Trophoblast cell (in vitro differentiated cells and primary cell): Measurements from ENCODE around the gene USP13.

Experiments used
- DNase-seq, 2 donors: peaks; one replicate each; pipeline ENCODE4 v3.0.0-alpha.2; 2016
- H2AFZ ChIP-seq: 2 replicates; pipeline ENCODE4 v1.6.1; 2013; ENCODE audit warnings: low read length, moderate library complexity, mild to moderate bottlenecking; ENCODE audit not compliant: insufficient read depth, poor library complexity
- H2AK5ac ChIP-seq: 2 replicates; pipeline ENCODE4 v1.6.1; 2013; ENCODE audit warnings: mild to moderate bottlenecking, low read length
- H2BK120ac ChIP-seq: 2 replicates; pipeline ENCODE4 v1.6.1; 2013; ENCODE audit warnings: low read length, mild to moderate bottlenecking, moderate library complexity; ENCODE audit not compliant: insufficient read depth, poor library complexity
- H2BK12ac ChIP-seq: 2 replicates; pipeline ENCODE4 v1.6.1; 2013; ENCODE audit warnings: mild to moderate bottlenecking, low read length, moderate library complexity
- H2BK5ac ChIP-seq: 2 replicates; pipeline ENCODE4 v1.6.1; 2013; ENCODE audit warnings: low read length, low read depth, moderate library complexity, mild to moderate bottlenecking; ENCODE audit not compliant: poor library complexity
- H3K14ac ChIP-seq: 2 replicates; pipeline ENCODE4 v1.6.1; 2013; ENCODE audit warnings: mild to moderate bottlenecking, low read length
- H3K18ac ChIP-seq: 2 replicates; pipeline ENCODE4 v1.6.1; 2013; ENCODE audit warnings: mild to moderate bottlenecking, low read length
- H3K23ac ChIP-seq: 2 replicates; pipeline ENCODE4 v1.6.1; 2013; ENCODE audit warnings: low read length
- H3K27ac ChIP-seq: 2 replicates; pipeline ENCODE4 v1.5.1; 2013; ENCODE audit warnings: low read depth, mild to moderate bottlenecking, inconsistent platforms, low read length, moderate library complexity
- H3K27me3 ChIP-seq: 2 replicates; pipeline ENCODE4 v1.6.1; 2013; ENCODE audit warnings: inconsistent platforms, mild to moderate bottlenecking, low read length, moderate library complexity; ENCODE audit not compliant: insufficient read depth
- H3K36me3 ChIP-seq, 2 experiments: 1 replicate in 1 of 2; 2 replicates in 1 of 2; pipeline ENCODE4 v1.6.1; 2013; ENCODE audit warnings: low read length in 2 of 2, mild to moderate bottlenecking in 2 of 2, moderate library complexity in 1 of 2; ENCODE audit not compliant: insufficient read depth in 2 of 2, control insufficient read depth in 1 of 2
- H3K4ac ChIP-seq: 2 replicates; pipeline ENCODE4 v1.6.1; 2013; ENCODE audit warnings: low read depth, mild to moderate bottlenecking, low read length, moderate library complexity
- H3K4me1 ChIP-seq, 2 experiments: 1 replicate in 1 of 2; 2 replicates in 1 of 2; pipeline ENCODE4 v1.6.1; 2013; ENCODE audit warnings: low read length in 2 of 2, mild to moderate bottlenecking in 2 of 2, moderate library complexity in 1 of 2; ENCODE audit not compliant: insufficient read depth in 2 of 2, control insufficient read depth in 1 of 2
- H3K4me2 ChIP-seq: 2 replicates; pipeline ENCODE4 v1.6.1; 2013; ENCODE audit warnings: inconsistent platforms, mild to moderate bottlenecking, low read length, moderate library complexity
- H3K4me3 ChIP-seq: 2 replicates; pipeline ENCODE4 v1.5.1; 2013; ENCODE audit warnings: mild to moderate bottlenecking, low read depth, low read length, inconsistent platforms
- H3K79me1 ChIP-seq: one replicate; pipeline ENCODE4 v1.6.1; 2013; ENCODE audit warnings: low read length
- H3K79me2 ChIP-seq: 2 replicates; pipeline ENCODE4 v1.6.1; 2013; ENCODE audit warnings: low read length, mild to moderate bottlenecking; ENCODE audit not compliant: control insufficient read depth, insufficient read depth, poor library complexity
- H3K9ac ChIP-seq: 2 replicates; pipeline ENCODE4 v1.6.1; 2013; ENCODE audit warnings: mild to moderate bottlenecking, low read length
- H3K9me3 ChIP-seq: 2 replicates; pipeline ENCODE4 v1.6.1; 2013; ENCODE audit warnings: low read depth, mild to moderate bottlenecking, control low read depth, inconsistent platforms, low read length; ENCODE audit not compliant: insufficient read depth
- H4K12ac ChIP-seq: 2 replicates; pipeline ENCODE4 v1.6.1; 2013; ENCODE audit warnings: low read depth, mild to moderate bottlenecking, low read length, moderate library complexity
- H4K8ac ChIP-seq: 2 replicates; pipeline ENCODE4 v1.6.1; 2013; ENCODE audit warnings: low read depth, mild to moderate bottlenecking, low read length, moderate library complexity
- H4K91ac ChIP-seq: one replicate; pipeline ENCODE4 v1.6.1; 2013; ENCODE audit warnings: low read depth, mild to moderate bottlenecking, low read length, moderate library complexity
- WGBS: extraction: QIAGEN DNeasy Blood & Tissue Kit; methylation state at CpG from one replicate; pipeline ENCODE4 v1.1.7; 2013; ENCODE audit warnings: missing lambda C conversion rate; ENCODE audit not compliant: insufficient read length, insufficient coverage; ENCODE audit errors: extremely low coverage; 5-methylcytosine and 5-hydroxymethylcytosine counted together

USP13 gene

DNA sequence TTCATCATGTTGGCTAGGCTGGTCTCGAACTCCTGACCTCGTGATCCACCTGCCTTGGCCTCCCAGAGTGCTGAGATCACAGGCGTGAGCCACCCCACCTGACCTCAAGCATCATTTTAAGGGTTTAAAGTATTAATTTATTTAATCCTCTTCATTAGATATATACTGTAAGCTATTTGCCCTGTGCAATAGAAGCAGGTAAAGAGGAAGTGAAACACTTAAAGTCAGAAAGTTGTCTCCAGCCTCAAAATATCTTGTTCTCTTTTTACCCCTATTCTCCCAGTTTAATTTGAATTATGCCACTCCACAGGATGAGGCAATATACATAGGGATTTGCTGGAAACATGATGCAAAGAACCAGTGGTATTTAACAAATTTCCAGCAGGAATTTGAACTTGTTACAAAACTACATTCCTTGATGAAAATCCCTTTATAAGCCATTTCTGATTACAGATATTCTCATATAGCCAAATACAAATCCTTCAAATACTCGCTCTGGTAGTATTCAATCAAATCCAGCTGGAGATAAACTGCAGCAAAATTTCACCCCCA lies 46.2 kb upstream of the USP13 start:
- no peak overlapping the region for H2AFZ ChIP-seq

DNA sequence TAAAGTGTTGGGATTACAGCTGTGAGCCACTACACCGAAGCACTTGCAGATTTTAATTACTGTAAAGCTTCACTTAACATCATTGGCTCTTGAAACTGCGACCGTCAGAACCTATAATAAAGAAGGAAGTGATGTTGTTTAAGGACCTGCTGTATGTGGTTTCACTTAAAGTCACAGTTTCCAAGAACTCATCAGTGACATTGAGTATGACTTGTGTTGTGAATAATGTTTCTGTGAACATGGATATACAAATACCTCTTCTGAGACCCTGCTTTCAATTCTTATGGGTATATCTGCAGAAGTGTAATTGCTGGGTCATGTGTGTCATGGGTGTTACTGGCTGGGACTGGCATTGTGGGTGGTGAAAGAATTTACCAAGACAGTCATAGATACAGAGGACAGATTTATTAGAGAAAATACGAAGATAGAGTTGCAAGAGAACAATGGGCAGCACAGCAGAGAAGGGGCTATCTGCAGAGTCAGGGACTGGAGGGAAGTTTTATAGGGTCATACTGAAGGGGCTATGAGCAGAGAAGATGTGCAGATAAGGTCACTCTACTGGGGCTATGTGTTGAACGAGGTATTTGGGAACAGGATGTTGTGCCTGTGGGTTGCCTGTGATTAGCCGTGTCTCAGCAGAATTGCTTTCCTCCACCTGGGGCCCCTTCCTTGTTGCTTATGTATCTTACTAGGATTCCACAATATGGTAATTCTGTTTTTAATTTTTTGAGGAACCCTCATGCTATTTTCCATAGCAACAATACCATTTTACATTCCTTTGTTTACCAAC lies 43.7 kb upstream of the USP13 start:
- Histone ChIP-seq H3K18ac (no peak overlapping the region), H3K79me2 (peaks cover 3% of the 10 kb centered on the region), H3K27ac (no peak overlapping the region), H3K79me1 (peaks cover 4% of the 10 kb centered on the region), H4K91ac (no peak overlapping the region), H4K12ac (no peak overlapping the region), H3K9me3 (no peaks in the 10 kb centered on the region), H3K4me3 (no peak overlapping the region), H2BK12ac (no peak overlapping the region), H3K4ac (no peak overlapping the region), H3K23ac (no peak overlapping the region), H2BK120ac (no peak overlapping the region), H3K36me3 (no peaks in the 10 kb centered on the region), H2AFZ (no peak overlapping the region), H4K8ac (no peak overlapping the region), H3K27me3 (no peaks in the 10 kb centered on the region), H3K4me2 (no peak overlapping the region), H2AK5ac (no peak overlapping the region), H3K9ac (no peak overlapping the region), H3K4me1 (peaks cover 0 to 3% of the 10 kb centered on the region in 2 experiments), H2BK5ac (no peak overlapping the region), H3K14ac (no peak overlapping the region)
- WGBS = no CpG with 5 or more reads among the region's 6 CpGs
- DNase-seq = peak in 1 of 2 donors; percentile 9

More for the DNA sequence above, 46.2 kb upstream of the USP13 start:
- H3K79me1 ChIP-seq = peaks cover 4% of the 10 kb centered on the region
- H3K4me1 ChIP-seq = peaks cover 2 to 6% of the 10 kb centered on the region in 2 experiments
- no peak overlapping the region for H2BK5ac ChIP-seq
- H3K9me3 ChIP-seq = no peaks in the 10 kb centered on the region
- H3K4me2 ChIP-seq = no peak overlapping the region
- no peak overlapping the region for H3K4me3 ChIP-seq
- H3K4ac ChIP-seq = no peak overlapping the region
- no peak overlapping the region for H3K23ac ChIP-seq
- no peak overlapping the region for H3K9ac ChIP-seq
- H4K8ac ChIP-seq = no peak overlapping the region
- no peak overlapping the region for H2AK5ac ChIP-seq
- peaks cover 3 to 5% of the 10 kb centered on the region in 2 experiments for H3K36me3 ChIP-seq
- no peak overlapping the region for H3K27ac ChIP-seq
- H3K18ac ChIP-seq = no peak overlapping the region
- H4K12ac ChIP-seq = no peak overlapping the region
- H2BK120ac ChIP-seq = no peak overlapping the region
- H4K91ac ChIP-seq = no peak overlapping the region
- no peak overlapping the region for H3K14ac ChIP-seq
- peak in 1 of 2 donors; percentile 63 for DNase-seq
- H3K27me3 ChIP-seq = no peaks in the 10 kb centered on the region
- no CpG with 5 or more reads among the region's 4 CpGs for WGBS
- H2BK12ac ChIP-seq = no peak overlapping the region
- H3K79me2 ChIP-seq = peaks cover 7% of the 10 kb centered on the region

DNA sequence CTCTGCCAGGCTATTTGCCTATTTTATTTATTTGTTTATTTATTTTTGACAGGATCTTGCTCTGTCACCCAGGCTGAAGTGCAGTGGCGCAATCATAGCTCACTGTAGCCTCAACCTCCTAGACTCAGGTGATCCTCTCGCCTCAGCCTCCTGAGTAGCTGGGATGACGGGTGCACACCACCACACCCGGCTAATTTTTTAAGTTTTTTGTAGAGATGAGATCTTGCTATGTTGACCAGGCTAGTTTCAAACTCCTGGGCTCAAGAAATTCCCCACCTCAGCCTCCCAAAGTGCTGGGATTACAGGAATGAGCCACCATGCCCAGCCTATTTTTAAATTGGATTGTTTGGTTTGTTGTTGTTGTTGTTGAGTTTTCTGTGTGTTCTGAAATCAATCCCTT lies 42.8 kb upstream of the USP13 start:
- Histone ChIP-seq H2BK12ac (no peak overlapping the region), H3K27me3 (no peaks in the 10 kb centered on the region), H2BK120ac (no peak overlapping the region), H3K9ac (no peak overlapping the region), H3K4me3 (no peak overlapping the region), H4K12ac (no peak overlapping the region), H3K4me1 (peaks cover 0 to 3% of the 10 kb centered on the region in 2 experiments), H2AK5ac (no peak overlapping the region), H3K79me1 (no peaks in the 10 kb centered on the region), H3K9me3 (no peaks in the 10 kb centered on the region), H3K4me2 (no peak overlapping the region), H2AFZ (no peak overlapping the region), H4K91ac (no peak overlapping the region), H4K8ac (no peak overlapping the region), H2BK5ac (no peak overlapping the region), H3K14ac (no peak overlapping the region), H3K79me2 (peaks cover 1% of the 10 kb centered on the region), H3K4ac (no peak overlapping the region), H3K36me3 (no peaks in the 10 kb centered on the region), H3K27ac (no peak overlapping the region), H3K23ac (no peak overlapping the region), H3K18ac (no peak overlapping the region)
- WGBS = no CpG with 5 or more reads among the region's 4 CpGs
- DNase-seq = peak; percentile 64 to 84

DNA sequence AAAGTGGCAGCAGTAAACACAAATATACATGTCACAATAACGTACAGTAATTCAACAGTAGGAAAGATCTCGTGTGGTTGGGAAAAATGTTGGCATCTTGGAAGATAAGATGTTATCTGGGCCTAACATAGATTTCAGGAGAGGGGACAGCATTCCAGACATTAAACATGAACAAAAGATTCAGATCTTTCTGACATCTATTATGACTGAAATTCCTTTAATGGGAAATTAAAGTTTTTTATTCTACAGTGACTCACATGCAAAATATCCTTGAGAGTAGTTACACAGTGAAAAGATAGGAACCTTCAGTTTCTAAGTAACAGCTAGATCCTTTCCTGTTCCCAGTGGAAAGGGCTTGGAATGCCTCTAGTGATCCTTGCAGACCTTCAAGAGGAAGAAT lies 39.0 kb upstream of the USP13 start:
- H3K27me3 ChIP-seq = no peaks in the 10 kb centered on the region

More for the DNA sequence above, 39.0 kb upstream of the USP13 start:
- no peak overlapping the region for H4K8ac ChIP-seq
- no peak overlapping the region for H2BK12ac ChIP-seq
- WGBS = no CpG with 5 or more reads among the region's 2 CpGs
- H4K12ac ChIP-seq = no peak overlapping the region
- H3K27ac ChIP-seq = no peak overlapping the region
- no peak overlapping the region for H4K91ac ChIP-seq
- H3K23ac ChIP-seq = no peak overlapping the region
- peak; percentile 60 to 92 for DNase-seq
- no peak overlapping the region for H3K9ac ChIP-seq
- no peak overlapping the region for H2BK5ac ChIP-seq
- H3K4me3 ChIP-seq = no peak overlapping the region
- H2AK5ac ChIP-seq = no peak overlapping the region
- no peak overlapping the region for H2BK120ac ChIP-seq
- no peak overlapping the region for H2AFZ ChIP-seq
- H3K14ac ChIP-seq = no peak overlapping the region
- H3K9me3 ChIP-seq = no peaks in the 10 kb centered on the region
- no peak overlapping the region for H3K4me2 ChIP-seq
- H3K79me1 ChIP-seq = no peaks in the 10 kb centered on the region
- no peaks in the 10 kb centered on the region for H3K4me1 ChIP-seq
- no peak overlapping the region for H3K4ac ChIP-seq
- H3K79me2 ChIP-seq = no peaks in the 10 kb centered on the region
- peaks cover 6% of the 10 kb centered on the region in 2 experiments for H3K36me3 ChIP-seq
- no peak overlapping the region for H3K18ac ChIP-seq
